Activated T-cell treated with anti-CD3 and anti-CD28 coated beads for 24 hours (primary cell): ENCODE results near the gene ZNF831.

Source experiments
- DNase-seq: peaks from one replicate; pipeline ENCODE4 v3.0.0-alpha.2; 2020; ENCODE audit warnings: low read depth

The ZNF831 gene

GRCh38 chr20:59141818-59142581, 21.6 kb upstream of the ZNF831 start:
- no peak for DNase-seq

DNA sequence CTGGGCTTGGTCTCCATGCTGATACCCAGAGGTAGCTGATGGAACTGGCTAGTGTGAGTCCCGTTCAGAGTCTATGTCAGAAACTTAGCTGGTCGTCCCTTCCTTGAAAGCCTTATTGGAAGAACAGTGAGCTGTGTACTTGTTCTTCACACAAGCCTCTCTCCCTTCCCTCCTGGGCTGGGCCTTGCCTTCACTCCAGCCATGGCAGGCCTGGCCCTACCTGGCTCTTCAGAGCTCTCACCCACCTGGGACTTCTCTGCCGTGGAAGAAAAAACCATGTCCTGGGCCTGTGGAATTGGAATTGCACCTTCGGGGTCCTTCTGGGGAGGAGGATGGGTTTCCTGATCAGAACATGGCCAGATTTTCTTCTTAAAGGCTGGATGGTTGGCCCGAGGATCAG, 20.3 kb upstream of the ZNF831 start:
- DNase-seq = no peak

GRCh38 chr20:59144179-59144830, 19.3 kb upstream of the ZNF831 start:
- no peak for DNase-seq

DNA sequence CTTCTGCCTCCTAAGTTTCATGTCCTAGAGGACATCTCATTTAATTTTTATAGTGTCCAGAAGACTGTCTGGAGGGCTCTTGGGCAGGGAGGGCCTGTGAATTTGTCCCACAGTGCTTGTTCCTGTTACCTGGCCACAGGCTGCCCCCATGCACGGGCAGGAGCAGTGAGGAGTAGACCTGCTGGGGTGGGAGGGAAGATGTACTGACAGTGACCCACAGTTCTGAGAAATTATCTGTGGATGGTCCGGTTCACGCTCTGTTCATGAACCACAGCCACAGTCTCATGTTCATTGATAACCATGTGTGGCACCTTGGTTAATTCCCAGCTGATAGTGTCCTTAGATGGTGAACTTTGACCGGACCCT, 18.8 kb upstream of the ZNF831 start:
- no peak for DNase-seq

DNA sequence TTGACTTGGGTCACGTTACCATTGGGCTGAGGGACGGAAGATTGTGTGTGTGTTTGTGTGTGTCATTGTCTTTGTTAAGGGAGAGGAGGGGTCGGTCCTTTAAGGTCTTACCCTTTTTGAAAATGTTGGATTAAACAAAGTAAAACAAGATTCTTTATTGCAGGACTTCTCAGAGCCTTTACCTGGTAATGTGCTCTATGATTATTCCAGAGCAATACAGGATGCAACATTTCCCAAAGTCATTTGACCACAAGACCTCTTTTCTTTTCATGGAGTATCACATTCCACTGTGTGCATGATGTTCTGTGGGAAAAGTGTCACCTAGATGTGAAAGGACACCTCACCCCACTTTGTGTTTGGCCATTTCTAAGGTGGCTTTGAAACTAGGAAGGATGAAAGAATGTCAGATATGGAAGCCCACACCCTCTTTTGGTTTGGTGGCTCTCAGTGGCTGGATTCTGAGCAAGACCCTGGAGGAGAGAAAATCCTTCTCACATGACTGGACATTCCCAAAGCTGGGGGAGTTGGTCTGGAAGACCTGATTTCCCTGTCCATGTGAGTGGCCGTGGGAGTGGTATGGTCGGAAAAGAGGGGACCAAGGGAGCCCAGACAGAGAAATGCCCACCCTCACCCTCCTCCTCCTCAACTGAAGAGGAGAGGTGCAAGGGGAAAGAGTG, 18.2 kb upstream of the ZNF831 start:
- no peak for DNase-seq

DNA sequence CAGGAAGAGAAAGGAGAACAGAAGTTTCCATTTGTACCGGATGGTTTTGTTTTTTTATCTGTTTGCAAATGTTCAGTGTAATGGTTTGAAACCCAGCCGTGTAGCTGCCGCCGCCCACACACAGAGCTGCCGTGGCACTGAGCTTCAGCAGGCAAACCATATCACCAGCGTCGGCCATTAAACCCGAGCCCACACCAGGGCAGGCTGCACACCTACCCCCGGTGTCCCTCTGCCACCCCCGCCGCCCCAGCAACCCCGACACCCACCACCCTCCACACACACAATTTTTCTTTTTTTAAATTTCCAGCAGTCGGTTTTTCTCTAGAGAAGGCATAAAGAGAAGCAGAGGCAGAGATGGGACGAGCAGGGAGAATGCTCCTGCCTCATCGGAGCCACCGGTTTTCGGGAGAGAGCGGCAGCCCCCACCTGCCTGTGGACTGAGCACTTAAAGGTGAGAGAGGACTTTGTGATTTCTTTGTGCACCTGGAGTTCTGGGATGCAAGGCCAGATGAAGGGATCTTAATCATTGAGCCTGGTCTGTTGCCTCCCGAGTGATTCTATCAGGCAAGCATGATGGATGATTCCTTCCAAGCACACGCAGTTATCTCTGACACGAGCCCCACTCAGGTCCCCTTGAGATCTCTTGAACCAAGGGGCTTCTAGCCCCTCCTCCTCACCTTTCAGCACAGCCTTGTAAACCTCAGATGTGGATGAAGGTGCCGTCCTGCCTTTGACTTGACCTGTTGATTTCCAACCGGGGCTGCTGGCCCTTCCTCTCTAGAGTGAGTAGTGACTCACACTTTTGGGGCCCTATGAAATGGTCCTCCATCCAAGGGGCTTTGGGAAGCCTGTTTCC, 17.5 kb upstream of the ZNF831 start:
- peak; percentile 60 for DNase-seq

DNA sequence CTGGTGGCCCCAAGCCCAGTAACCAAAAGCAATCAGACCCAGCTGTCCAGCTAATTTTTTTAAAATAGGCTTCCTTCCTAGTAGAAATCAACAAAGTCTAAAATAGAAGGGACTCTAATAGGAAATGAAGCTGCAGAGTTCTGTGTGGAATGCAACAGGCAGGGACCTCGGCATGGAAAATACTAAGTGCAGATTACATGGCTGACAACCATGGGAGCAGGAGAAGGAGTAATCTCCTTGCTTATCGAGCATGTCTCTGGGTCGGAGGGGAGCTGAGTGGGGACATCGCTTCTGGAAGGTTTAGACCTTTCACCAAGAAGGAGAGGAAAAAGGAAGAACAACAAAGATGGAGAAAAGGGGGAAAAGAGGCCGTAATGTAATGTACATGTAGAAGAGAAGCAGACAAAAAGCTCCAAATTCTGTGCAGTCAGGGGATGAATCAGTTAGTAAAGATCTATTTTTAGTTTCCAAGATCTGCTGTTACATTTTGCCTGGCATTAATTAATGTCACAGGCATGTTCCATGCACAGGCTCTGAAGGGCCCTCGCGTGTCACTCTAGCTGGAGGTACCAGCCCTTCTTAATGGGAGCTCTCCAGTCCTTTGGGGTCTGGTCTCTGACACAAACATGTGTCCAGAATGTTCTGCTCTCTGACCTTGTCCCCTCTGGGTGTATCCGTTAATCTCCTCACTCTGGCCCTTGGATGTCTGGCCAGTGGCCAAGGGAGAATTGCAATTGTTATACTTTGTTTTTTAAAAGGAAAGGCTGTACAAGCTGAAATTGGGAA, 16.6 kb upstream of the ZNF831 start:
- no peak for DNase-seq

DNA sequence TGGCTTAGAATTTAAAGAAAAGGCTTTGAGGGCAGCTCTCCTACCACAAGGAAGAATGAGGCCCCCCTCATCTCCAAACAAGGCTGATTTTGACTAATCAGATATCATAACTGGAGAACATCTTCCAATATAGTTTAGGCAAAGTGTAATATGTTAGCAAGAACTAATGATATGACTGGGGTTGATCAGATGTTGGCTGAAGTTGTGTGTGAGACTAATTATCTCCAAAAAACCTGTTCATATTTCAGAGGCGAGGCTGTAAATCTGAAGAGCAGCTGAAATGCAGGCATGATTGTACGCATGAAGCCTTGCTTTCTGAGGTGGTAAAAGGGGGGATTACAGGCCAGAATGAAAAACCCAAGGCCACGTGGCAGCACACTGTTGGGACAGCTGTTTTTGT, 16.0 kb upstream of the ZNF831 start:
- DNase-seq = no peak

- no peak for DNase-seq
Measured at GRCh38 chr20:59148701-59149493, 14.7 kb upstream of the ZNF831 start.

- peak; percentile 47 for DNase-seq
Measured at GRCh38 chr20:59149678-59150504, 13.7 kb upstream of the ZNF831 start.

DNA sequence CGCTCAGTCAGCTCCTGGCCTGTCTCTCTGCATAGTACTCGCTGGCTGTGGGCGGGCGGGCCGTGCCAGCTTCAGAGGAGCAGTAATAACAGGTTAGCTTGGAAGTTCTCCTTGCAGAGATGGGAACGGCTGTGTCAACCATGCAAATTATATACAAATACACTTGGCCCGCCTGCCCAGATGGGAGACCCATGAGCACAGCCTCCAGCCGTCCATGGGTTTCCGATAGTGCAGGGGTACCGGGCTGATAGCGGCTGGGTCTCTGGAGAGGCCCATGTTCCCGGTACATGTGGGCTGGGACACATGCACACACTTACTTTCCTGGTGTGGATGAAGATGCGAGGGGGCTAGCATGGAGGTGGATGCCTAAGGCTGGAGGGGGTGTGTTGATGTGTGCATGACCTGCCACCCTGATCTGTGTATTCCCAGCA, 12.8 kb upstream of the ZNF831 start:
- no peak for DNase-seq

- DNase-seq = no peak
Measured at GRCh38 chr20:59151391-59151790, 12.2 kb upstream of the ZNF831 start.

DNA sequence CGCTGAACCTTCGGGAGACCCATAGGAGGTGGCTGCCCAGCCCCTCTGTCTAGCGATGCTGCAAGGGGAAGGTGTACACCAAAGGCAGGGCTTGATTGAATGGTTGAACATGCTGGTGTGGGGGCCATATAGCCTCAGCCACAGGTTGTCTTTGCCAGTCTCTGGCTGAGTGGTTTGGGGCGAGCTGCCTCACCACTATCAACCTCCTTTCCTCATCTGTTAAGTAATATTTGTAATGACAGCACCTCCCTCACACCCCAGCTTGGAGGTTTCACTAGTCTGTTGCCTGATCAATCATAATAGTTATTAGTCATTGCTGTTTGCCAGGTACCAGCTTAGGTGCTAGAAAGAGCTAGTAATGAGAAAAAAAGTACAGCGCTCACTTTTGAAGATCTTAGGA, 11.8 kb upstream of the ZNF831 start:
- DNase-seq = no peak

GRCh38 chr20:59152559-59153354, 10.9 kb upstream of the ZNF831 start:
- DNase-seq = no peak

GRCh38 chr20:59153355-59153681, 10.3 kb upstream of the ZNF831 start:
- DNase-seq = no peak

- no peak for DNase-seq
Measured at GRCh38 chr20:59153832-59154231, 9.8 kb upstream of the ZNF831 start.

GRCh38 chr20:59154317-59155013, 9.2 kb upstream of the ZNF831 start:
- DNase-seq = no peak

DNA sequence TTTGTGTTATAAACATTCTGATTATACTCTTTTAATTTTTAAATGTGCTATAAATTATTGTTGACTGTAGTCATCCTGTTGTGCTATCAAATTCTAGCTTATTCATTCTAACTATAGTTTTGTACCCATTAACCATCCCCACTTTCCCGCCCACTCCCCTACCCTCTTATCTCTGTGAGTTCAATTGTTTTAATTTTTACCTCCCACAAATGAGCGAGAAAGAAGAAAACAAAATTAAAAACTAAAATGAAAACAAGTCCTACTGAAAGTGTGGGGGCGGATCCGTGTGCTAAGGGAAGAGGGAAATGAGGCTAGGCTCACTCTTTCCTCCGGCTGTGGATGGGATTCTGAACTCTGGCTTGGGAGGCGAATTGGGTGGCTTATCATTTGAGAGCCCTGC, 6.6 kb upstream of the ZNF831 start:
- DNase-seq = no peak
